OCI-LY1 (cell line): ENCODE data around the gene IL6R.

ENCODE experiments used
- EZH2 ChIP-seq: fragments of 200-600 bp; sonication (generic), shearing (Covaris generic); IDR thresholded peaks from 2 replicates; pipeline ENCODE4 v1.8.0; 2017; ENCODE audit warnings: borderline replicate concordance, mixed run types, mild to moderate bottlenecking, antibody characterized with exemption, low read length, moderate library complexity, mixed read lengths
- TF ChIP-seq, protein P1 (sequence below): fragments of 200-600 bp; sonication (generic), shearing (Covaris generic); IDR thresholded peaks from 2 replicates; pipeline ENCODE4 v1.5.1; 2017; ENCODE audit warnings: mild to moderate bottlenecking, antibody characterized with exemption, low read length, moderate library complexity, mixed read lengths

DNA sequence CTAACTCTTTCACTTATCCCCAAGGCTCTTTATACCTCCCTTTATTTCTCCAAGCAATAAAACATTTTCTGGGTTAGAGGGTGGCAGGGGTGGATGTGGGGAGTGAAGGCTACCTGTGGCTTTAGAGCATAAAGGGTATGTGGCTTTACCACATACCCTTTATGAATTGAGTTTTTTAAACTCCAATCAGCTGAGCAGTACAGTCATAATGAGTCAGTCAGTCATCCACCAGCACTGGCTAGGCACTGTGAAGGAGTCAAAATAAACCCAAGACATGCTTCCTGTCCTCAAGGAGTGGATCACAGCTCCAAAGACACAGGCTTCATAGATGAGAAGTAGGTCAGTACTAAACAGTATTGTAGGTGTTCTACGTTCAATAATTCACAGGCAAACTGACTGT, 94.3 kb downstream of the IL6R start:
- no peak for TF ChIP-seq EZH2
- TF ChIP-seq, protein P1, sequence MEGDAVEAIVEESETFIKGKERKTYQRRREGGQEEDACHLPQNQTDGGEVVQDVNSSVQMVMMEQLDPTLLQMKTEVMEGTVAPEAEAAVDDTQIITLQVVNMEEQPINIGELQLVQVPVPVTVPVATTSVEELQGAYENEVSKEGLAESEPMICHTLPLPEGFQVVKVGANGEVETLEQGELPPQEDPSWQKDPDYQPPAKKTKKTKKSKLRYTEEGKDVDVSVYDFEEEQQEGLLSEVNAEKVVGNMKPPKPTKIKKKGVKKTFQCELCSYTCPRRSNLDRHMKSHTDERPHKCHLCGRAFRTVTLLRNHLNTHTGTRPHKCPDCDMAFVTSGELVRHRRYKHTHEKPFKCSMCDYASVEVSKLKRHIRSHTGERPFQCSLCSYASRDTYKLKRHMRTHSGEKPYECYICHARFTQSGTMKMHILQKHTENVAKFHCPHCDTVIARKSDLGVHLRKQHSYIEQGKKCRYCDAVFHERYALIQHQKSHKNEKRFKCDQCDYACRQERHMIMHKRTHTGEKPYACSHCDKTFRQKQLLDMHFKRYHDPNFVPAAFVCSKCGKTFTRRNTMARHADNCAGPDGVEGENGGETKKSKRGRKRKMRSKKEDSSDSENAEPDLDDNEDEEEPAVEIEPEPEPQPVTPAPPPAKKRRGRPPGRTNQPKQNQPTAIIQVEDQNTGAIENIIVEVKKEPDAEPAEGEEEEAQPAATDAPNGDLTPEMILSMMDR: no peak
